ENCODE results near the gene PARP12. TPM values are rescaled to one million over a fixed set of nuclear protein-coding genes. Genes with fewer than 3 reads are reported as not detected.

Gene PARP12
- total and polyA plus RNA-seq, 9 of the 15 experiments (the other 6 are each of a cell fraction or from before 2014, with no cell fraction given), result 4.6 to 40.4 (median 23.5) TPM

GRCh38 chr7:139976838-139977656 is 85.7 kb downstream of the PARP12 start (continued):
- TF ChIP-seq, protein P1, sequence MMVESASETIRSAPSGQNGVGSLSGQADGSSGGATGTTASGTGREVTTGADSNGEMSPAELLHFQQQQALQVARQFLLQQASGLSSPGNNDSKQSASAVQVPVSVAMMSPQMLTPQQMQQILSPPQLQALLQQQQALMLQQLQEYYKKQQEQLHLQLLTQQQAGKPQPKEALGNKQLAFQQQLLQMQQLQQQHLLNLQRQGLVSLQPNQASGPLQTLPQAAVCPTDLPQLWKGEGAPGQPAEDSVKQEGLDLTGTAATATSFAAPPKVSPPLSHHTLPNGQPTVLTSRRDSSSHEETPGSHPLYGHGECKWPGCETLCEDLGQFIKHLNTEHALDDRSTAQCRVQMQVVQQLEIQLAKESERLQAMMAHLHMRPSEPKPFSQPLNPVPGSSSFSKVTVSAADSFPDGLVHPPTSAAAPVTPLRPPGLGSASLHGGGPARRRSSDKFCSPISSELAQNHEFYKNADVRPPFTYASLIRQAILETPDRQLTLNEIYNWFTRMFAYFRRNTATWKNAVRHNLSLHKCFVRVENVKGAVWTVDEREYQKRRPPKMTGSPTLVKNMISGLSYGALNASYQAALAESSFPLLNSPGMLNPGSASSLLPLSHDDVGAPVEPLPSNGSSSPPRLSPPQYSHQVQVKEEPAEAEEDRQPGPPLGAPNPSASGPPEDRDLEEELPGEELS (CRISPR knock-in tag; IDR thresholded peaks at IDR 0.05; ENCODE audit: borderline replicate concordance), result no peak
- TF ChIP-seq NR4A1 (CRISPR knock-in tag; IDR thresholded peaks at IDR 0.05) (no peak), NR4A1 (tag; IDR thresholded peaks at IDR 0.05) (no peak), ZNF274 (IDR thresholded peaks at IDR 0.05; ENCODE audit: borderline replicate concordance, low read depth, low read length) (no peak), PRPF4 (IDR thresholded peaks at IDR 0.05; ENCODE audit: insufficient read depth, low read depth, low read length, poor library complexity, severe bottlenecking) (no peak), ZBTB2 (IDR thresholded peaks at IDR 0.05) (no peak), JUNB (CRISPR knock-in tag; conservative IDR thresholded peaks at IDR 0.05) (no peak), NCOR1 (IDR thresholded peaks at IDR 0.05) (no peak; the same call in 1 of the 2 replicates), ZNF512 (tag; IDR thresholded peaks at IDR 0.05) (no peak), DDX20 (tag; IDR thresholded peaks at IDR 0.05; ENCODE audit: low read depth) (no peak), CEBPB (tag; IDR thresholded peaks at IDR 0.05) (no peak), SP1 (CRISPR knock-in tag; IDR thresholded peaks at IDR 0.05) (peak; percentile 57; the same call in 1 of the 2 replicates), ZNF165 (CRISPR knock-in tag; IDR thresholded peaks at IDR 0.05; ENCODE audit: borderline replicate concordance) (no peak), ARID2 (IDR thresholded peaks at IDR 0.05) (0 out of 2 replicates have a peak, but pooled peaks have one; percentile 17), HDAC2 (IDR thresholded peaks at IDR 0.05) (peak; percentile 64; the same call in 1 of the 2 replicates), ZNF224 (CRISPR knock-in tag; IDR thresholded peaks at IDR 0.05) (no peak), PTBP1 (IDR thresholded peaks at IDR 0.05; ENCODE audit: low read depth, low read length) (no peak), ZNF766 (CRISPR knock-in tag; conservative IDR thresholded peaks at IDR 0.05) (peak; percentile 96)
- TF ChIP-seq, protein P2, sequence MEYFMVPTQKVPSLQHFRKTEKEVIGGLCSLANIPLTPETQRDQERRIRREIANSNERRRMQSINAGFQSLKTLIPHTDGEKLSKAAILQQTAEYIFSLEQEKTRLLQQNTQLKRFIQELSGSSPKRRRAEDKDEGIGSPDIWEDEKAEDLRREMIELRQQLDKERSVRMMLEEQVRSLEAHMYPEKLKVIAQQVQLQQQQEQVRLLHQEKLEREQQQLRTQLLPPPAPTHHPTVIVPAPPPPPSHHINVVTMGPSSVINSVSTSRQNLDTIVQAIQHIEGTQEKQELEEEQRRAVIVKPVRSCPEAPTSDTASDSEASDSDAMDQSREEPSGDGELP (CRISPR knock-in tag; IDR thresholded peaks at IDR 0.05; ENCODE audit: borderline replicate concordance), result peak; percentile 61
- TF ChIP-seq, protein P3, sequence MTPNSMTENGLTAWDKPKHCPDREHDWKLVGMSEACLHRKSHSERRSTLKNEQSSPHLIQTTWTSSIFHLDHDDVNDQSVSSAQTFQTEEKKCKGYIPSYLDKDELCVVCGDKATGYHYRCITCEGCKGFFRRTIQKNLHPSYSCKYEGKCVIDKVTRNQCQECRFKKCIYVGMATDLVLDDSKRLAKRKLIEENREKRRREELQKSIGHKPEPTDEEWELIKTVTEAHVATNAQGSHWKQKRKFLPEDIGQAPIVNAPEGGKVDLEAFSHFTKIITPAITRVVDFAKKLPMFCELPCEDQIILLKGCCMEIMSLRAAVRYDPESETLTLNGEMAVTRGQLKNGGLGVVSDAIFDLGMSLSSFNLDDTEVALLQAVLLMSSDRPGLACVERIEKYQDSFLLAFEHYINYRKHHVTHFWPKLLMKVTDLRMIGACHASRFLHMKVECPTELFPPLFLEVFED (CRISPR knock-in tag; conservative IDR thresholded peaks at IDR 0.05), result peak; percentile 40; the same call in 1 of the 2 replicates

Measured in K562 (cell line).